HepG2 (cell line): Measurements from ENCODE around the gene ANKRD18B. TPM values are rescaled to one million over a fixed set of nuclear protein-coding genes. Genes with fewer than 3 reads are reported as not detected.

Experiments
- CBX5 ChIP-seq: sonication (generic); formaldehyde crosslinking; IDR thresholded peaks from 2 replicates; pipeline ENCODE4 v1.4.0; 2020; ENCODE audit warnings: missing genetic modification reagents, borderline replicate concordance
- ELF1 ChIP-seq: sonication (generic); formaldehyde crosslinking; IDR thresholded peaks from 2 replicates; pipeline ENCODE4 v1.4.0; 2020; ENCODE audit warnings: missing genetic modification reagents
- GLMP ChIP-seq: sonication (generic); formaldehyde crosslinking; IDR thresholded peaks from 2 replicates; pipeline ENCODE4 v1.9.0; 2021; ENCODE audit warnings: missing genetic modification reagents, mild to moderate bottlenecking, borderline replicate concordance
- GMEB1 ChIP-seq: sonication (generic); formaldehyde crosslinking; IDR thresholded peaks from 2 replicates; pipeline ENCODE4 v1.5.1; 2020; ENCODE audit warnings: missing genetic modification reagents, mild to moderate bottlenecking, borderline replicate concordance
- GTF2F1 ChIP-seq: fragments of 150-350 bp; IDR thresholded peaks from 2 replicates; pipeline ENCODE4 v1.6.1; 2014; ENCODE audit warnings: low read length
- MAFK ChIP-seq, 2 experiments: IDR thresholded peaks in 1 of 2; conservative IDR thresholded peaks in 1 of 2; 2 replicates each; pipeline ENCODE4 v1.6.1; 2011; ENCODE audit warnings: improper control_type of control experiment in 2 of 2, low read length in 2 of 2
- RFXAP ChIP-seq: sonication (generic); formaldehyde crosslinking; IDR thresholded peaks from 2 replicates; pipeline ENCODE4 v1.4.0; 2020; ENCODE audit warnings: missing genetic modification reagents, borderline replicate concordance
- SRSF4 ChIP-seq: fragments of 200-400 bp; formaldehyde crosslinking; IDR thresholded peaks from one replicate; pipeline ENCODE4 v1.6.1; 2018; ENCODE audit warnings: mild to moderate bottlenecking, low read depth, low read length, moderate library complexity; ENCODE audit not compliant: poor library complexity, severe bottlenecking
- SRSF9 ChIP-seq: fragments of 200-400 bp; formaldehyde crosslinking; IDR thresholded peaks from 2 replicates; pipeline ENCODE4 v1.6.1; 2018; ENCODE audit warnings: borderline replicate concordance, mild to moderate bottlenecking, low read depth, low read length; ENCODE audit not compliant: insufficient read depth, poor library complexity, severe bottlenecking
- ZBTB49 ChIP-seq: sonication (generic); formaldehyde crosslinking; IDR thresholded peaks from 2 replicates; pipeline ENCODE4 v1.4.0; 2020; ENCODE audit warnings: missing genetic modification reagents, borderline replicate concordance
- ZNF281 ChIP-seq: sonication (generic); formaldehyde crosslinking; IDR thresholded peaks from 2 replicates; pipeline ENCODE4 v1.4.0; 2020; ENCODE audit warnings: missing genetic modification reagents, borderline replicate concordance
- polyA plus RNA-seq, 8 experiments: library from polyadenylated mRNA; depleted of rRNA in 3 of 8; stranded (reverse) in 7 of 8; unstranded in 1 of 8; fragments of >200 nt; fragmentation: Illumina TruSeq in 4 of 8; extraction: Trizol in 4 of 8; gene quantifications; 2 replicates each; pipeline versions ENCODE4 v1.2.1 to v1.2.3, GENCODE V29; 2011 to 2016; ENCODE audit warnings: low read depth in 4 of 8, missing spikeins in 1 of 8, mixed read lengths in 1 of 8; ENCODE audit not compliant: insufficient read depth in 1 of 8
- total RNA-seq, 5 experiments: library from RNA; depleted of rRNA; stranded (reverse); fragments of >200 nt; fragmentation: Illumina TruSeq; extraction: Trizol; gene quantifications; 2 replicates each; pipeline ENCODE4 v1.2.3, GENCODE V29; 2016; ENCODE audit warnings: low read depth in 1 of 5
- TF ChIP-seq, protein P1 (sequence below): sonication (generic); formaldehyde crosslinking; IDR thresholded peaks from 2 replicates; pipeline ENCODE4 v1.5.0; 2020; ENCODE audit warnings: mild to moderate bottlenecking, missing genetic modification reagents, borderline replicate concordance

Gene ANKRD18B
- total and polyA plus RNA-seq, 2 of the 13 experiments (the other 11 are each of a cell fraction or from before 2014, with no cell fraction given), result 0.57 to 1.4 TPM

DNA sequence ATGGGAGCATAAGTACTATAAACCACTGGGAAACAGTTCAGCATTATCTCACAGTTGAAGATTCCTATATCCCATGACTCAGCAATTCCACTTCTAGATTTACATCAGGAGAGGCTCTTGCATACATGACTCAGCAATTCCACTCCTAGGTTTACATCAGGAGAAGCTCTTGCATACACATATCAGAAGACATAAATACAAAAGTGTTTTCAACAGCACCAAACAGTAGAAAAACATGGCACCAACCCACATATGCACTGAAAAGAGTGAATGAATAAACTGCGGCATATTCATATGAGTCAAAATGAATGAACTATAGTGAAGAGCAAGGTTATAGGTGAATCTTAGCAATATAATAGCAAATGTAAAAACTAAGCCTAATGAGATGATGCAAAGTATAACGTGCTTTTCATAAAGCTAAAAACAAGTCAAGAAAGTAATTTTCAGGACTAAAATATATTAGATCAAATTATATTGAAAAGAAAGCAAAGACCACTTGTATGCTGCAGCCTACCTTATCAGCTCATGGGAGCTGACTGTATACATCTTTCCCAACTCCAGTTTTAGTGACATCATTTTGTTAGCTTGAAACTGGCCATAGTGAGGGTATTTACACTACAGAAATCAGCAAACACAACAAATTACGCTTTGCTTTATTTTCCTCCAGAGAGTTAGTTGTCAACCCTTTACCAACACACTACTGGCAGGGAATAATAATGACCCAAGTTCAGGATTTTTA is 95.8 kb downstream of the ANKRD18B start (continued):
- TF ChIP-seq ZNF281 (CRISPR knock-in tag) (no peak), RFXAP (CRISPR knock-in tag) (no peak), ZBTB49 (CRISPR knock-in tag) (no peak), MAFK (conservative IDR thresholded peaks at IDR 0.05 in 1 of 2, IDR thresholded peaks at IDR 0.05 in 1 of 2; ENCODE audit: low read length in 2 of 2) (peak; percentile 97), ELF1 (CRISPR knock-in tag) (no peak), SRSF4 (no peak), GMEB1 (no peak), GTF2F1 (no peak), GLMP (CRISPR knock-in tag) (no peak), CBX5 (CRISPR knock-in tag) (no peak), SRSF9 (no peak)
- TF ChIP-seq, protein P1, sequence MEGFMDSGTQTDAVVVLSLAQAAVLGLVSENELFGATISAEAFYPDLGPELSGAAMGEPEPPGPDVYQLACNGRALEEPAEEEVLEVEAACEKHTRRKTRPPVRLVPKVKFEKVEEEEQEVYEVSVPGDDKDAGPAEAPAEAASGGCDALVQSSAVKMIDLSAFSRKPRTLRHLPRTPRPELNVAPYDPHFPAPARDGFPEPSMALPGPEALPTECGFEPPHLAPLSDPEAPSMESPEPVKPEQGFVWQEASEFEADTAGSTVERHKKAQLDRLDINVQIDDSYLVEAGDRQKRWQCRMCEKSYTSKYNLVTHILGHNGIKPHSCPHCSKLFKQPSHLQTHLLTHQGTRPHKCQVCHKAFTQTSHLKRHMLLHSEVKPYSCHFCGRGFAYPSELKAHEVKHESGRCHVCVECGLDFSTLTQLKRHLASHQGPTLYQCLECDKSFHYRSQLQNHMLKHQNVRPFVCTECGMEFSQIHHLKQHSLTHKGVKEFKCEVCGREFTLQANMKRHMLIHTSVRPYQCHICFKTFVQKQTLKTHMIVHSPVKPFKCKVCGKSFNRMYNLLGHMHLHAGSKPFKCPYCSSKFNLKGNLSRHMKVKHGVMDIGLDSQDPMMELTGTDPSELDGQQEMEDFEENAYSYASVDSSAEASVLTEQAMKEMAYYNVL, result no peak
- TF ChIP-seq, all 625 proteins: peak for 5
